Cardiac muscle cell (in vitro differentiated cells and primary cell): Measurements from ENCODE around the gene TNS4. TPM values are rescaled to one million over a fixed set of nuclear protein-coding genes. Genes with fewer than 3 reads are reported as not detected.

ENCODE experiments used
- DNase-seq, 2 donors: peaks; one replicate each; pipeline versions ENCODE4 v3.0.0 to v3.0.0-alpha.2; 2010 to 2017; ENCODE audit warnings: low read depth in 1 of 2, low spot score in 1 of 2
- H3K27ac ChIP-seq: fragments of 200-600 bp; sonication (generic); 2 replicates; pipeline ENCODE4 v1.5.1; 2016
- H3K27me3 ChIP-seq: fragments of 200-600 bp; sonication (generic); 2 replicates; pipeline ENCODE4 v1.6.0; 2016; ENCODE audit warnings: control low read depth
- H3K36me3 ChIP-seq: fragments of 200-600 bp; sonication (generic); 2 replicates; pipeline ENCODE4 v1.5.1; 2016; ENCODE audit warnings: control low read depth
- H3K4me1 ChIP-seq: fragments of 200-600 bp; sonication (generic); 2 replicates; pipeline ENCODE4 v1.8.1; 2017; ENCODE audit warnings: low read depth, mild to moderate bottlenecking, mixed run types
- H3K4me3 ChIP-seq: fragments of 200-600 bp; sonication (generic); 2 replicates; pipeline ENCODE4 v1.5.1; 2016; ENCODE audit warnings: mild to moderate bottlenecking
- H3K9me3 ChIP-seq: fragments of 200-600 bp; sonication (generic); 2 replicates; pipeline ENCODE4 v1.5.1; 2017; ENCODE audit warnings: low read depth, mild to moderate bottlenecking, control low read depth
- CTCF ChIP-seq: IDR thresholded peaks from 2 replicates; pipeline ENCODE4 v1.5.1; 2012; ENCODE audit warnings: low read depth, mild to moderate bottlenecking, low read length
- polyA plus RNA-seq: library from polyadenylated mRNA; unstranded; fragments of >200 nt; fragmentation: Nextera tagmentation; extraction: Ambion mirVana; gene quantifications from 2 replicates; pipeline ENCODE4 v1.2.1, GENCODE V29; 2016
- total RNA-seq: library from RNA; depleted of rRNA; stranded (reverse); fragments of >200 nt; gene quantifications from 2 replicates; pipeline ENCODE4 v1.2.3, GENCODE V29; 2016

The TNS4 gene
- total and polyA plus RNA-seq, 2 experiments from 2014 or later, result not detected

GRCh38 chr17:40452921-40453378 lies 48.5 kb downstream of the TNS4 start:
- peaks cover 26% of the 10 kb centered on the region for H3K4me1 ChIP-seq
- no peak overlapping the region for H3K4me3 ChIP-seq
- DNase-seq, result no peak
- H3K9me3 ChIP-seq, result no peaks in the 10 kb centered on the region
- no peaks in the 10 kb centered on the region for H3K27me3 ChIP-seq
- H3K27ac ChIP-seq, result no peak overlapping the region
- peaks cover 11% of the 10 kb centered on the region for H3K36me3 ChIP-seq
- TF ChIP-seq CTCF, result no peak

- H3K9me3 ChIP-seq, result no peaks in the 10 kb centered on the region
- peak in 1 of 2 donors; percentile 93 for DNase-seq
Observed at GRCh38 chr17:40452216-40452787, 49.1 kb downstream of the TNS4 start.

GRCh38 chr17:40451420-40451819 lies 50.0 kb downstream of the TNS4 start:
- no peaks in the 10 kb centered on the region for H3K27me3 ChIP-seq
- H3K27ac ChIP-seq, result peak overlapping the region; percentile 11
- no peaks in the 10 kb centered on the region for H3K9me3 ChIP-seq
- no peak overlapping the region for H3K4me3 ChIP-seq
- peaks cover 20% of the 10 kb centered on the region for H3K4me1 ChIP-seq
- no peak for TF ChIP-seq CTCF
- peaks cover 11% of the 10 kb centered on the region for H3K36me3 ChIP-seq
- peak; percentile 82 to 98 for DNase-seq

More at GRCh38 chr17:40452216-40452787, 49.1 kb downstream of the TNS4 start:
- H3K4me1 ChIP-seq, result peaks cover 20% of the 10 kb centered on the region
- H3K27me3 ChIP-seq, result no peaks in the 10 kb centered on the region
- no peak for TF ChIP-seq CTCF
- no peak overlapping the region for H3K4me3 ChIP-seq
- H3K36me3 ChIP-seq, result peaks cover 11% of the 10 kb centered on the region
- peak overlapping the region; percentile 22 for H3K27ac ChIP-seq

GRCh38 chr17:40450175-40450574 lies 51.2 kb downstream of the TNS4 start:
- H3K36me3 ChIP-seq, result peaks cover 11% of the 10 kb centered on the region
- H3K27ac ChIP-seq, result no peak overlapping the region
- peaks cover 26% of the 10 kb centered on the region for H3K4me1 ChIP-seq
- no peak overlapping the region for H3K4me3 ChIP-seq
- no peak for DNase-seq
- TF ChIP-seq CTCF, result peak; percentile 63
- H3K9me3 ChIP-seq, result no peaks in the 10 kb centered on the region
- no peaks in the 10 kb centered on the region for H3K27me3 ChIP-seq

- Histone ChIP-seq H3K4me3 (no peak overlapping the region), H3K4me1 (peaks cover 36% of the 10 kb centered on the region), H3K9me3 (no peaks in the 10 kb centered on the region), H3K36me3 (peaks cover under 1% of the 10 kb centered on the region), H3K27me3 (no peaks in the 10 kb centered on the region), H3K27ac (no peak overlapping the region)
- no peak for DNase-seq
- TF ChIP-seq CTCF, result no peak
Observed at GRCh38 chr17:40448639-40449261, 52.7 kb downstream of the TNS4 start.
